ENCODE data around the gene OR2J3.

DNA sequence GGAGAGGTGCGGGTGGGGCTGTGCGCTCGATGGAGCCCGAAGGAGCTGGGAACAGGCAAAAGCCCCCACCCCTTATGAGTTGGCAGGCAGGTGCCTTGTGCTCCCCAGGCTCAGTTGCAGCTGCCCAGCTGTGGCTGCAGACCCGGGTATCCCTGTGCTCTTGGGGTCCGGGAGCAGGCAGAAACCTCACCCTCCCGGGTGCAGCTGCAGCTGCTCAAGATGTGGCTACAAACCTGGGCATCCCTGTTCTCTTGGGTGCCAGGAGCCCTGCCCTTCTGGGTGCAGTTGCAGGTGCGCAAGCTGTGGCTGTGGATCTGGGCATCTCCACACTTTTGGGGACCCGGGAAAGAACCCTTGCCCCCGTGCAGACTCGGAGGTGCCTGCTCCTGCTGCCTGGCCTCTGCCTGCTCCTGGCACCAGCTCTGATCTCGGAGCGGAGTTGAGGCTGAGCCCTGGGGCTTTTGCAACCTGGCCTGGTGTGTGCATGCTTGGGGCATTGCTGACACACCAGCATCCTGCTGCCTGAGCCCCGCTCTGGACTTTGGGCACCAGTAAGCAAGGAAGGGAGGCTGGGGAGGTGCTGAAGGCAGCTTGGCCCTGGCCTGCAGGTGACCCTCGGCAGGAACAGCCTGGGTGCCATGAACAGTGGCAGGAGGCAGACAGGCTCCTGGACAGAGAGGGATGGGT lies 21.6 kb downstream of the OR2J3 start:
- no peak for TF ChIP-seq EZH2 (IDR thresholded peaks at IDR 0.05; ENCODE audit: low read length, missing control alignments)
- TF ChIP-seq, protein P1, sequence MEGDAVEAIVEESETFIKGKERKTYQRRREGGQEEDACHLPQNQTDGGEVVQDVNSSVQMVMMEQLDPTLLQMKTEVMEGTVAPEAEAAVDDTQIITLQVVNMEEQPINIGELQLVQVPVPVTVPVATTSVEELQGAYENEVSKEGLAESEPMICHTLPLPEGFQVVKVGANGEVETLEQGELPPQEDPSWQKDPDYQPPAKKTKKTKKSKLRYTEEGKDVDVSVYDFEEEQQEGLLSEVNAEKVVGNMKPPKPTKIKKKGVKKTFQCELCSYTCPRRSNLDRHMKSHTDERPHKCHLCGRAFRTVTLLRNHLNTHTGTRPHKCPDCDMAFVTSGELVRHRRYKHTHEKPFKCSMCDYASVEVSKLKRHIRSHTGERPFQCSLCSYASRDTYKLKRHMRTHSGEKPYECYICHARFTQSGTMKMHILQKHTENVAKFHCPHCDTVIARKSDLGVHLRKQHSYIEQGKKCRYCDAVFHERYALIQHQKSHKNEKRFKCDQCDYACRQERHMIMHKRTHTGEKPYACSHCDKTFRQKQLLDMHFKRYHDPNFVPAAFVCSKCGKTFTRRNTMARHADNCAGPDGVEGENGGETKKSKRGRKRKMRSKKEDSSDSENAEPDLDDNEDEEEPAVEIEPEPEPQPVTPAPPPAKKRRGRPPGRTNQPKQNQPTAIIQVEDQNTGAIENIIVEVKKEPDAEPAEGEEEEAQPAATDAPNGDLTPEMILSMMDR (conservative IDR thresholded peaks at IDR 0.05 in 1 of 2, IDR thresholded peaks at IDR 0.05 in 1 of 2; ENCODE audit: low read depth in 1 of 2, low read length in 2 of 2), result no peak

Measured in fibroblast of lung (primary cell).